GM12892 (cell line): ENCODE data around the gene RAP1A.
A peak's percentile ranks its signal among the peaks of the same experiment; 100 is the strongest.

Experiments used
- POLR2A ChIP-seq: IDR thresholded peaks from 2 replicates; pipeline ENCODE4 v1.6.1; 2011; ENCODE audit warnings: low read depth, low read length, control low read depth
- POLR2AphosphoS5 ChIP-seq: IDR thresholded peaks from 2 replicates; pipeline ENCODE4 v1.6.1; 2011; ENCODE audit warnings: low read depth, low read length, control low read depth
- TAF1 ChIP-seq: IDR thresholded peaks from 2 replicates; pipeline ENCODE4 v1.6.1; 2011; ENCODE audit warnings: low read depth, mild to moderate bottlenecking, control low read depth, low read length, borderline replicate concordance

DNA sequence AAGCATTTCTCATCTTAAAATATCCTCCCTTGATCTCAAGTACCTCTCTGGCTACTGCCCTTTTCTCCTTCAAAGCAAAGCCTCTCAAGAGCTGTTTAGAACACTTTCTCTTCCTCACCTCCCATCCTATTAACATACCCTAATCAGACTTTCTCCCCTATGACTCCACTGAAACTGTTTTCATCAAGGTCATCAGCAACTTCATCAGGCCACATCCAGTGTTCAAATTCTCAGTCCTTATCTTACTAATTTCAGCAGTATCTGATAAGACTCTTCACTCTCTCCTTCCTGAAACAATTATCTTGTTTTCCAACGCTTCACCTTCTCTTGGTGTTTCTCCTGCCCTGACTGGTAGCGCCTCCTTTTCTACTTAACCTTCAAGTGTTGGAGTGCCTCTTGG lies 1.5 kb upstream of the RAP1A start:
- TF ChIP-seq POLR2A: peak; percentile 15; the same call in 1 of the 2 replicates
- TF ChIP-seq TAF1: no peak
- TF ChIP-seq POLR2AphosphoS5: no peak
